B cell (primary cell): Measurements from ENCODE around the gene VCPKMT. TPM values are rescaled to one million over a fixed set of nuclear protein-coding genes. Genes with fewer than 3 reads are reported as not detected.

Experiments used
- ATAC-seq: fragments of 200-7000 bp; cut with Tn5 transposase; one replicate; pipeline ENCODE4 v1.10.0; 2021; ENCODE audit warnings: low read depth, mild to moderate bottlenecking, moderate number of reproducible peaks, moderate library complexity
- CTCF ChIA-PET: fragments of 350-600 bp; sonication (Branson Sonifier 250); formaldehyde crosslinking; loops from one replicate; lab custom pipeline; 2021; ENCODE audit warnings: antibody characterized with exemption, inconsistent platforms; lab: Charles Lee
- POLR2A ChIA-PET: fragments of 350-600 bp; sonication (Branson Sonifier 250); formaldehyde crosslinking; loops from one replicate; lab custom pipeline; 2021; ENCODE audit warnings: antibody characterized with exemption; lab: Charles Lee
- DNase-seq: peaks from one replicate; pipeline ENCODE4 v3.0.0; 2013
- H2AFZ ChIP-seq: 2 replicates; pipeline ENCODE4 v1.6.1; 2012; ENCODE audit warnings: mild to moderate bottlenecking, low read depth, low read length; ENCODE audit not compliant: insufficient read depth, poor library complexity, severe bottlenecking
- H3K27ac ChIP-seq, 2 donors: 1 replicate in 1 of 2; 2 replicates in 1 of 2; pipeline ENCODE4 v1.5.1; 2012 to 2013; ENCODE audit warnings: low read length in 2 of 2, mild to moderate bottlenecking in 2 of 2, moderate library complexity in 1 of 2
- H3K27me3 ChIP-seq, 4 experiments: fragments of 200-600 bp in 1 of 4; sonication (generic) in 1 of 4; replicated peaks in 1 of 4; 1 replicate in 2 of 4; 2 replicates in 2 of 4; pipeline versions ENCODE4 v1.6.1 to v1.7.0; 2013 to 2016; ENCODE audit warnings: low read length in 3 of 4, mild to moderate bottlenecking in 2 of 4, mixed read lengths in 1 of 4, moderate library complexity in 1 of 4; ENCODE audit not compliant: insufficient read depth in 4 of 4, control insufficient read depth in 3 of 4; ENCODE audit errors: control extremely low read depth in 1 of 4
- H3K36me3 ChIP-seq, 2 experiments: replicated peaks in 1 of 2; 1 replicate in 1 of 2; 2 replicates in 1 of 2; pipeline versions ENCODE4 v1.6.1 to v1.7.1; 2013; ENCODE audit warnings: low read length in 1 of 2; ENCODE audit not compliant: insufficient read depth in 2 of 2, control insufficient read depth in 1 of 2; ENCODE audit errors: control extremely low read depth in 1 of 2, extremely low read depth in 1 of 2
- H3K4me1 ChIP-seq, 2 donors: fragments of 200-600 bp in 1 of 2; sonication (generic) in 1 of 2; 1 replicate in 1 of 2; 2 replicates in 1 of 2; pipeline versions ENCODE4 v1.5.1 to v1.6.1; 2013 to 2017; ENCODE audit warnings: low read length in 2 of 2; ENCODE audit not compliant: control insufficient read depth in 2 of 2, insufficient read depth in 2 of 2
- H3K4me2 ChIP-seq: replicated peaks from 2 replicates; pipeline ENCODE3; 2012; ENCODE audit warnings: mild to moderate bottlenecking, low read depth, low read length; ENCODE audit not compliant: poor library complexity, severe bottlenecking
- H3K4me3 ChIP-seq, 5 experiments: fragments of 200-600 bp in 1 of 5; sonication (generic) in 1 of 5; 1 replicate in 3 of 5; 2 replicates in 2 of 5; pipeline versions ENCODE4 v1.5.1 to v1.7.0; 2011 to 2016; ENCODE audit warnings: low read length in 4 of 5, mild to moderate bottlenecking in 4 of 5, low read depth in 2 of 5, control low read depth in 1 of 5, moderate library complexity in 1 of 5; ENCODE audit not compliant: insufficient read depth in 1 of 5; ENCODE audit errors: control extremely low read depth in 1 of 5, extremely low read depth in 1 of 5
- H3K79me2 ChIP-seq: fragments of 200-600 bp; sonication (generic); one replicate; pipeline ENCODE4 v1.6.0; 2016; ENCODE audit warnings: low read length; ENCODE audit not compliant: control insufficient read depth, insufficient read depth
- H3K9ac ChIP-seq: fragments of 200-600 bp; sonication (generic); 2 replicates; pipeline ENCODE4 v1.6.1; 2017; ENCODE audit warnings: mild to moderate bottlenecking, low read length, moderate library complexity
- H3K9me3 ChIP-seq, 3 donors: one replicate each; pipeline versions ENCODE4 v1.6.1 to v1.7.1; 2013; ENCODE audit warnings: low read length in 2 of 3; ENCODE audit not compliant: control insufficient read depth in 2 of 3, insufficient read depth in 1 of 3; ENCODE audit errors: control extremely low read depth in 1 of 3
- H4K20me1 ChIP-seq: 2 replicates; pipeline ENCODE4 v1.6.0; 2012; ENCODE audit warnings: mild to moderate bottlenecking, low read length; ENCODE audit not compliant: insufficient read depth, control insufficient read depth, poor library complexity, severe bottlenecking
- H3K27ac Mint-ChIP-seq: one replicate; pipeline ENCODE4 v1.8.0; 2021; ENCODE audit warnings: mixed read lengths
- H3K27me3 Mint-ChIP-seq: one replicate; pipeline ENCODE4 v1.8.0; 2021; ENCODE audit warnings: mixed read lengths
- H3K4me1 Mint-ChIP-seq: one replicate; pipeline ENCODE4 v1.8.0; 2021; ENCODE audit warnings: mixed read lengths
- H3K4me3 Mint-ChIP-seq: one replicate; pipeline ENCODE4 v1.8.0; 2021; ENCODE audit warnings: mixed read lengths
- H3K9me3 Mint-ChIP-seq: one replicate; pipeline ENCODE4 v1.8.0; 2022; ENCODE audit warnings: mixed read lengths; ENCODE audit not compliant: insufficient read depth
- CTCF ChIP-seq: fragments of 200-600 bp; IDR thresholded peaks from one replicate; pipeline ENCODE4 v1.8.0; 2022; ENCODE audit warnings: antibody characterized with exemption, mild to moderate bottlenecking
- EZH2 ChIP-seq: IDR thresholded peaks from 2 replicates; pipeline ENCODE4 v1.6.1; 2012; ENCODE audit warnings: borderline replicate concordance, low read depth, mild to moderate bottlenecking, moderate library complexity, low read length; ENCODE audit not compliant: insufficient read depth, poor library complexity, severe bottlenecking
- WGBS: methylation state at CpG from one replicate; pipeline ENCODE4 v1.1.5; 2013; ENCODE audit warnings: missing lambda C conversion rate; ENCODE audit not compliant: insufficient coverage; 5-methylcytosine and 5-hydroxymethylcytosine counted together
- intact Hi-C: fragments of 100-400 bp; cut with micrococcal nuclease; formaldehyde crosslinking; loops from one replicate; pipeline ENCODE4 v1.10.0; 2022
- polyA plus RNA-seq: library from polyadenylated mRNA; depleted of rRNA; stranded (reverse); fragments of >200 nt; gene quantifications from 2 replicates; pipeline ENCODE4 v1.2.3, GENCODE V29; 2012
- total RNA-seq, 2 donors: library from RNA; stranded (reverse); fragments of 120-200 nt in 1 of 2; gene quantifications; 1 replicate in 1 of 2; 2 replicates in 1 of 2; pipeline versions ENCODE4 v1.2.3 to v1.2.4, GENCODE V29; 2013 to 2022

Gene VCPKMT
- total and polyA plus RNA-seq, 2 donors (not counting 1 experiment from before 2014, with no cell fraction given), result 27.1 to 40.3 TPM

- no peaks in the 10 kb centered on the region for H3K9me3 Mint-ChIP-seq
- Histone ChIP-seq H2AFZ (no peak overlapping the region), H3K79me2 (peaks cover 55% of the 10 kb centered on the region), H3K4me2 (no peak overlapping the region), H3K27ac (no peak overlapping the region), H3K36me3 (peaks cover 0 to 4% of the 10 kb centered on the region in 2 experiments), H3K4me1 (peaks cover 28 to 29% of the 10 kb centered on the region in 2 donors), H3K4me3 (no peak overlapping the region), H3K27me3 (no peaks in the 10 kb centered on the region), H3K9ac (no peak overlapping the region), H4K20me1 (no peaks in the 10 kb centered on the region), H3K9me3 (no peaks in the 10 kb centered on the region)
- intact Hi-C loops, result no loop called here
- TF ChIP-seq CTCF, result no peak
- TF ChIP-seq EZH2, result no peak
- WGBS, result no CpG with 5 or more reads among the region's 3 CpGs
- POLR2A ChIA-PET, result interaction anchor here (0.5 to 0.9 kb wide), 3 partner anchors 27 to 200 kb away, joined by 3 to 4 read pairs (median 3); no protein-coding TSS in a partner anchor
- no peak for DNase-seq
- H3K27me3 Mint-ChIP-seq, result no peaks in the 10 kb centered on the region
- no peak for ATAC-seq
- peaks cover 52% of the 10 kb centered on the region for H3K4me1 Mint-ChIP-seq
- no peak overlapping the region for H3K27ac Mint-ChIP-seq
- CTCF ChIA-PET, result interaction anchor here (0.9 to 3.5 kb wide), 4 partner anchors 12 to 218 kb away, joined by 4 to 22 read pairs (median 4); partner anchors contain the start of gene NEMF
- no peak overlapping the region for H3K4me3 Mint-ChIP-seq
Measured at GRCh38 chr14:50070230-50070629, 46.1 kb downstream of the VCPKMT start.

GRCh38 chr14:50069325-50069724 is 47.0 kb downstream of the VCPKMT start:
- Mint-ChIP-seq H3K4me3 (no peak overlapping the region), H3K9me3 (no peaks in the 10 kb centered on the region), H3K27ac (no peak overlapping the region), H3K4me1 (peaks cover 58% of the 10 kb centered on the region), H3K27me3 (no peaks in the 10 kb centered on the region)
- intact Hi-C loops, result loop anchor here (10.0 kb wide), 1 partner anchor 1775 kb away; no protein-coding TSS in a partner anchor
- Histone ChIP-seq H3K27ac (no peak overlapping the region), H2AFZ (no peak overlapping the region), H3K4me2 (no peak overlapping the region), H3K36me3 (peaks cover 0 to 4% of the 10 kb centered on the region in 2 experiments), H3K4me3 (no peak overlapping the region), H3K4me1 (peaks cover 37 to 38% of the 10 kb centered on the region in 2 donors), H3K9ac (no peak overlapping the region), H3K27me3 (no peaks in the 10 kb centered on the region), H4K20me1 (no peaks in the 10 kb centered on the region), H3K9me3 (no peaks in the 10 kb centered on the region), H3K79me2 (peaks cover 59% of the 10 kb centered on the region)
- TF ChIP-seq CTCF (no peak), EZH2 (no peak)
- DNase-seq (no peak), ATAC-seq (no peak)
- 69% methylated on average over 2 of the region's 2 CpGs for WGBS
- POLR2A ChIA-PET, result interaction anchor here (1.0 kb wide), 1 partner anchor 16 kb away, joined by 3 read pairs; no protein-coding TSS in a partner anchor
- CTCF ChIA-PET, result interaction anchor here (0.9 kb wide), 1 partner anchor 217 kb away, joined by 4 read pairs; the partner anchor contains the start of gene NEMF
